SKM-1 (cell line): ENCODE measurements around the gene FAM193A.
A peak's percentile ranks its signal among the peaks of the same experiment; 100 is the strongest.

Source experiments
- DNase-seq: peaks from one replicate; lab custom pipeline; 2025; ENCODE audit not compliant: unreplicated experiment; lab: John Stamatoyannopoulos, UW

FAM193A gene, protein sequence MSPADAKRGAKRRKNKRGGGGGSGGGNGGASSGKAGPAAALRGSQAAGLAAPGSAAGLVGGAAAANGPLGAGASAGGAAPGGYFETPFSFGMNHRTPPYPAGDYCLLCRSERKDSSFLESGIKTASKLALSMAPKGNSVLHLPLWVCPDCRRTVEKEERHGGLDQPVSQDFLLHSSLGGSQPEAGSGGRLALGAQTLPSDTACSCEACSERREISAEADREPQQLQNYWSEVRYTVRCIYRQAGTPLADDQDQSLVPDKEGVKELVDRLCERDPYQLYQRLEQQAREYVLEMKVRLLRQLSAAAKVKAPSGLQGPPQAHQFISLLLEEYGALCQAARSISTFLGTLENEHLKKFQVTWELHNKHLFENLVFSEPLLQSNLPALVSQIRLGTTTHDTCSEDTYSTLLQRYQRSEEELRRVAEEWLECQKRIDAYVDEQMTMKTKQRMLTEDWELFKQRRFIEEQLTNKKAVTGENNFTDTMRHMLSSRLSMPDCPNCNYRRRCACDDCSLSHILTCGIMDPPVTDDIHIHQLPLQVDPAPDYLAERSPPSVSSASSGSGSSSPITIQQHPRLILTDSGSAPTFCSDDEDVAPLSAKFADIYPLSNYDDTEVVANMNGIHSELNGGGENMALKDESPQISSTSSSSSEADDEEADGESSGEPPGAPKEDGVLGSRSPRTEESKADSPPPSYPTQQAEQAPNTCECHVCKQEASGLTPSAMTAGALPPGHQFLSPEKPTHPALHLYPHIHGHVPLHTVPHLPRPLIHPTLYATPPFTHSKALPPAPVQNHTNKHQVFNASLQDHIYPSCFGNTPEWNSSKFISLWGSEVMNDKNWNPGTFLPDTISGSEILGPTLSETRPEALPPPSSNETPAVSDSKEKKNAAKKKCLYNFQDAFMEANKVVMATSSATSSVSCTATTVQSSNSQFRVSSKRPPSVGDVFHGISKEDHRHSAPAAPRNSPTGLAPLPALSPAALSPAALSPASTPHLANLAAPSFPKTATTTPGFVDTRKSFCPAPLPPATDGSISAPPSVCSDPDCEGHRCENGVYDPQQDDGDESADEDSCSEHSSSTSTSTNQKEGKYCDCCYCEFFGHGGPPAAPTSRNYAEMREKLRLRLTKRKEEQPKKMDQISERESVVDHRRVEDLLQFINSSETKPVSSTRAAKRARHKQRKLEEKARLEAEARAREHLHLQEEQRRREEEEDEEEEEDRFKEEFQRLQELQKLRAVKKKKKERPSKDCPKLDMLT (N-terminal part only)

DNA sequence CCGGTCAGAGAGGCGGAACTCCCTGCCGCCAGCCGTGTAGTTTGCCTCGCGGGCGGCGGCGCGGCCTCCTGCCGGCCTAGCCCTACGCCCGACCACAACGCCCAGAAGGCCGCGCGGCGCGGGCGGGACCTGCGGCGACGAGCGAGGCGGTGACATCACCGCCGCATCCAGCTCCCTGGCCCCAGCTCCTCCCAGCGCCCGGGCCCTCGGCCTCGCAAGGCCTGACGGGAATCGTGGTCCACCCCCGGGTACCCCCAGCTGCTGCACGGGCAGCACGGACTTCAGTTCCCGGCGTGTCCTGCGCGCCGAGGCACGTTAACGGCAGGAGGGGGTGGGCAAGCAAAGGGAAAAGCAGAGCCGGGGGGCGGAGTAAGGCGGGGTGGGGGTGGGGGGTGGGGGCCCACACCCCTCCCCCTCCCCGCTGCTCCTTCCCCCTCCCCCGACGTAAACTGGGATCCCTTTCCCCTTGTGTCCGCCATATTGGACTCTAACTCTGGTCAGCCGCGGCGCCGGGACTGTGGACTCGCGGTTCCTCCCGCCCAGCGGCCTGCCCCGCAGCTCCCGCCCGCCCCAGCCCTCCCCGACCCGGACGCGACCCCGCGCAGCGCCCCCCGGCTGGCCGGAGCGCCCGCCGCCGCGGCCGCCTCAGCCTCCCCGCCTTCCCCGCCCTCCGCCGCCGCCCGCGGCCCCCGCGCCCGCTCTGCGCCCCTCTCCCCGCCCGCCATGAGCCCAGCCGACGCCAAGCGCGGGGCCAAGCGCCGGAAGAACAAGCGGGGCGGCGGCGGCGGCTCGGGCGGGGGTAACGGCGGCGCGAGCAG lies at the start of gene FAM193A:
TSS of gene FAM193A (plus strand) at position 455 of the 818 bp plus-strand sequence. CDS start at position 724, 269 bp downstream.
- DNase-seq, result peak; percentile 99

DNA sequence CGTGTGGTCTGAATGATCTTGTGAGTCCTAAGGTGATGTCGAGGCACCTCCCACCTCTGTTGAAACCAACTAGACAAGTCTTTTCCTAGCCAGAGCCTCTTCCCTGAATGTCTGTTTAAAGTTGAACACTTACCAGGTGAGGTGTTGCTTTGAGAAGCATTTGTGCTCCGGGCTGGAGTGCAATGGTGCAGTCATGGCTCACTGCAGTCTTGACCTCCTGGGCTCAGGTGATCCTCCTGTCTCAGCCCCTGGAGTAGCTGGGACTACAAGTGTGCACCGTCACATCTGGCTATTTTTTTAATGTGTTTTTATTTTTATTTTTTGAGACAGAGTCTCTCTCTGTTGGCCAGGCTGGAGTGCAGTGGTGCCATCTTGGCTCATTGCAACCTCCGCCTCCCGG lies 49.5 kb upstream of the FAM193A start:
- DNase-seq, result no peak

DNA sequence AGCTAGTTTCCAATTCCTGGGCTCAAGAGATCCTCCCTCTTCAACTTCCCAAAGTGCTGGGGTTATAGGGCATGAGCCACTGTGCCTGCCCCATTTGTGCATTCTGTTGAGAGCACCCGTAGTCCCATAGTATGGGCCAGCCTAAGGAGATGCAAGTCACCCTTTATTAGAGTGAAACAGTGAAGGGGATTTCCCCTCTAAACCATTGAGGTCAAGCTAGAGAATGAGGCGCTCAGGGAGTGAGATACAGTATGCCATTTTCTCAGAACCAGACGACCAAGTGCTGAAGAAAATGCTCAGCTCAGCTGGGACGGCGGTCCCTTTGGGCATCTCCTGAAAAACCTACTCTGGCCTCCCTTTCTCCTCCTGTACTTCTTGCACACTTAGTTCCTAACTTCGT lies 48.8 kb upstream of the FAM193A start:
- no peak for DNase-seq

DNA sequence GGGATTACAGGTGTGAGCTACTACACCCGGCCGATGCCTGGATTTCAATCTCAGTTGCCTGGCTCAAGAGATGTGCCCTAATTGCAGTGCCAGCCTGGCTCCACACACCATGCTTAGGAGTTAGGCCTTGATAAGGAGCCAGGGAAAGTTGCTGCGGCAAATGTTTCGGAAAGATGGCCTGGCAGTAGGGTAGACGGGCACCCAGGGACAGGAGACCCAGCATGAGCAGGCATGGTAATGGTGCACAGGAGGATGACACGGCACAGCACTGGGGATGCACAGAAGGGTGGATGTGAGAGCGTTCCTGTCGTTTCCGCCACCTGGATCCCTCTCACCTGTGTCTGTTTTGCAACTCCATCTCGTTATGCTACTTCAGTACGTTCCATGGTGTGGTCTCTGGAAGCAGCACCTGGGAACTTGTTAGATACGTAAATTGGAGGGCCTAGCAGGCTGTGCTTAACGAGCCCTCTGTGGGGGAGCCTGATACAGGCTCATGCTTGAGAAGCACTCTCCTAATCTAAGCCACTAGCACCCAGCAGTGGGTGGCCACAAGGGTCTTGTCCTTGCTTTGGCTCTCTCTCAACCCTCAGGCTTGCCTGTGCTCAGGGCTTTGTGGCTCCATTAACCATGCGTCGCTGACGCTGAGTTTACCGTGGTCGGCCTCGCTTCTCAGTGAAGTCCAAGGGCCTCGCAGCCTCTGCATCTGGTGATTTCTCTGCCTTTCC lies 47.2 kb upstream of the FAM193A start:
- no peak for DNase-seq

DNA sequence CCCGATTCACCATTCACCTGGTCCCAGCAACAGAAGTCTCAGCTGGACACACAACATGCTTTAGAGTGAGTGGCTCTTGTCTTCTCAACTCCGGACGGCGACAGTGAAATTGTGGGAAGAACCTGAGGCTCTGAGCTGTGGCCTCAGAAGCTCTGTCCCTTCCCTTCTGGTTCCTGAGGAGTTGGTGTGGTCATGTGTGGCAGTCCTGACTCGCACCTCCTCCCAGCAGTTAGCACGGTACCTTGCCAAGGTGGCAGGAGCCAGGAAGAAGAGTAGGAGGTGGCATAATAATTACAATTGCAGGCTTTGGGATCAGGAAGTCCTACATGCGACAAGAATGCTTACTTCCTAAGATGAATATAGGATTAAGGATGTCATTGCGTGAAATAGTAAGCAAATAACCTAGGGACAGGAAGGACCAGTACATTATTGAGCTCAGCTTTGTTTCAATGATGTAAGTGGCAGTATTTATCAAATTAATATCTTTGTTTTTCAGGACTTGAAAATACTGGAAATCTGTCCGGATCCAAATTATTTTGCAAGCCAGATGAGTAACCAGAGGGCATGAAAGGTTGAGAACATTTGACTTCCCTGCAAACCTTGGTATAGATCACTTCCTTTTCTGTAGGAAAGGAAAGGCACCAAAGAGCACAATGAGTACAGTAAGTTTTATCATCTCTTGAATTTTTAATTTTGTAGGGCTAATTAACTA lies 46.5 kb upstream of the FAM193A start:
- DNase-seq, result no peak

DNA sequence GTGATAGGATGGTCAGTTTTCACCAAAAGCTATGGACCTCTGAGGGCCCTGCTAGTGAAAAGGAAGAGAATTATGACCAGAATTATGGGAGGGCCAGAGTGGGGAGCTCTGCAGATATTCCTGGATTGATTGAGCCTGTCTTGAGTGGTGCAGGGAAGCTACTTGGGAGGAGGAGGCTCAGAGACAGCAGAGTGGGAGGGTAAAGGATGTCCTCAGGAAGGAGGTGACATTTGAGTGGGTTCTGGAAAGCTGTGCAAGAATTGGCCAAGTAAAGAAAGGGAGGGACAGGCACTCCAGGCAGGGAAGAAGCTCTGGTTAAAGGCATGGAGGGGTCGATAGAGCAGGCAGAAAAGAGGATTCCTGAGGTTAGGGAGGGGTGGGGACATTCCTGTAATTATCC lies 43.5 kb upstream of the FAM193A start:
- DNase-seq, result no peak

DNA sequence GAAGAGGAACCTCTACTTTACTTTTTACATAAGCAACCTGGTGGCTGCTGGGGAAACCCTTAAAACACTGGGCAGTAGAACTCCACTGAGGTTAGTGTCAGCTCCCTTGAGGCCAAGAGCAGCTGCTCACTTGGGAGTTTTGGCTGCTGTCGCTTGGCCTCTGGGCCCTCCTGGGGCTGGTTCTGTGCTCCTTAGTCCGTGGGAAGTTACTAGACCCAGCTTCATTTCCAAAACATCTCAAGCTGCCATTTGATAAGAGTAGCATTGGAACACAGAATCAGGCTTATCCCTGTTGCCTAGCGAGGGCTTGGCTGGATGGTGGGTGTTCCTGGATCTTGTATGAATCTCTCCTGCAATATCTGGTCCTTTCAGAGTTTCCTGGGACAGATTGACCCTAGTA lies 41.5 kb upstream of the FAM193A start:
- DNase-seq, result no peak

DNA sequence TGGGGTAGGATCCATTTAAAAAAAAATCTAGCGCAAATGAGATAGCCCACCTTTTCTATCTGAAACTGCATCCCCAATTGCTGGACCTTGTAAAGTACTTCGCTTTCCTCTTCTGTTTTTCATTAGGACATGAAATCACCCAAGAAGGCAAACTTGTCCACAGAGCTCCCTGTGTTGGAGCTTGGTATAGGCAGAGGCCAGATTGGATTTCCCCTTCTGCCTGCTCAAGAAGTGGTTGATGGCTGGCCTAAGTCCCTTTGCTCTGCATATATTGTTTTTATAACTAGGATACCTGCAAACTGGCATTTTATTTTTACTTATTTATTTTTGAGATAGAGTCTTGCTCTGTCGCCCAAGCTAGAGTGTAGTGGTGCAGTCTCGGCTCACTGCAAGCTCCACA lies 39.1 kb upstream of the FAM193A start:
- DNase-seq, result no peak

DNA sequence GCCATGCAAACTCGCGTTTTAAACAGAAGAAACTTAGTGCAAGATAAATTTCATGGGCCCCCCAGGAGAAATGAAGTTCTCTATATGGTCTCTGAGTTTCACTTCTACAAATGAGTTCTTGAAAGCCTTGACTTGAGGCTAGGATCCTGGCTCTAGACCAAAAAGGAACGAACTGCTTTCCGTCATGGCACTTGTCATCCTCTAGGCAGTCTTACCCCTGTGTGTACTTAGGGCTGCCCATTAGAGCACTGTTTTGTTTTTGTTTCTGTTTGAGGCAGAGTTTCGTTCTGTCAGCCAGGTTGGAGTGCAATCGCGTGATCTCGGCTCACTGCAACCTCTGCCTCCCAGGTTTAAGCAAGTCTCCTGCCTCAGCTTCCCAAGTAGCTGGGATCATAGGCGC lies 38.5 kb upstream of the FAM193A start:
- no peak for DNase-seq

DNA sequence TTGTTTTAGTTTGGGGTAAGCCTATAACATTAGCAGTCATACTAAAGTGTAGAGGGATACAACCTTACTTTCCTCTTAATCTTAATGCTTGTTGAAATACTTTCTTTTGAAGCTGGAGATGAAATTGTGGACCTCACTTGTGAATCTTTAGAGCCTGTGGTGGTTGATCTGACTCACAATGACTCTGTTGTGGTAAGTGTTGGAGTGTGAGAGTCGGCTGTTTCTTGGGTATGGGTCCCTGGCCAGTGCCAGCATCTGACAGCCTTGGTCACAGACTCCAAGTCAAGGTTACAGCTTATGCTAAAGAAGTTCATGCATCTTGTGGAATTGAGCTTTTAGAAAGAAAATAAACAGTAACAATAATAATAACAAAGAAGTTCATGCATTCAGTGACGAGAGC lies 35.9 kb upstream of the FAM193A start:
- DNase-seq, result no peak

DNA sequence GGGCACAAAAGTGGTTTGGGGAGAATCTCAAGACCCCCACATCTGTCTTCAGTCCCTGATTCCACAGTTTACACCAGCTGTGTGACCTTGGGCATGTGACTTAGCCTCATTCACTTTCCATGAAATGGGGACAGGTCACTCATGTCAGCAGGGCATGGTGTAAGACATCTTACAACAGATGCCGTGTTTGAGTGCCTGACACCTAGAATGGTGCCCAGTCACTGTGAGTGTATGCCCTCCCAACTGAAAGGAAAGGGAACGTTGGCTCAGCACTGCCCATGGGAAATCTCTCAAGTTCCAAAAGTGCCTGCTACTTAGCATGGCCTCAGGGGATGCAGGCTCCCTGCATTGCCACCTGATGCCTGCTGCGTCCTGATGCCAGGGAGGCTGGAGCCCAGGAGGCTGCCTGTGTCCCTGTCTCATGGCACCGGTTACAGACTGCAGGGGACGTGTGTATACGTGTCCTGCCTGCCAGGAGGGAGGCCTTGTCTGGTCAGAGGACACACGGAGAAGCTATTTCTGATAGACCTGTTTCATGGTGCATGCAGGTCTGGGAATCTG lies 35.3 kb upstream of the FAM193A start:
- DNase-seq, result no peak

DNA sequence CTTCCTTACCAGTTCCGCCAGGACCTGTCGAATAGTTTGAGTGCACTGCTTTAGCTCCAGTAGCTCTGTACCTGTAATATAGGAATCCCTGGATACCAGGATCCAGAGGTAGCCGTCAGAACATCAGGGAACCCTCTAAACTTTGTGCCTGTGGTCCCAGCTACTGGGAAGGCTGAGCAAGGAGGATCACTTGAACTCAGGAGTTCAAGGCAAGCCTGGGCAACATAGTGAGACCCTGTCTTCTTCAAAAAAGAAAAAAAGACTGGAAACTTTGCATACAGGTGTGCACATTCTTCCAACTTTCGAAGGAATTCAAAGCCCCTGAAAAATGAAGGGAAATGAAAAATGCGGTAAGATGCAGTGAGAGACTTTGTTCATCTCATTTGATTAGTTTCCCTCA lies 32.6 kb upstream of the FAM193A start:
- DNase-seq, result no peak

DNA sequence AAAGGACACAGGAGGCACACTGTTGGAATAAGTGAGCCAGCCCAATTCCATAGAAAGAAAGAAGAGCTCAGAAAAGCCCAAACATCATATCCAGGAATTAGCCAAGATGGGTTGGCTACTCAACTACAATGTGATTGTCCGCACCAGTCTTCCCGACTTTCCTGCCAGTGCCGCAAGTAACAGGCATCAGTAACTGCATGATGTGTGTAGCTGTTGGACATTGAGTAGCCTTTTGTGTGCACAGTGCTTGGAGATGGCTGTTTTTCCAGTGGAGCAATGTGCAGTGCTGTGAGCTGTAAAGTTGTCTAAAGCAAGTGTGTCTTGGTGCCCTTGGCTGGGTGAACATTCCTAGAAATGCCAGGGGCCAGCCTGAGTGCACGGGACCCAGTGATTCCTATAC lies 29.2 kb upstream of the FAM193A start:
- no peak for DNase-seq

DNA sequence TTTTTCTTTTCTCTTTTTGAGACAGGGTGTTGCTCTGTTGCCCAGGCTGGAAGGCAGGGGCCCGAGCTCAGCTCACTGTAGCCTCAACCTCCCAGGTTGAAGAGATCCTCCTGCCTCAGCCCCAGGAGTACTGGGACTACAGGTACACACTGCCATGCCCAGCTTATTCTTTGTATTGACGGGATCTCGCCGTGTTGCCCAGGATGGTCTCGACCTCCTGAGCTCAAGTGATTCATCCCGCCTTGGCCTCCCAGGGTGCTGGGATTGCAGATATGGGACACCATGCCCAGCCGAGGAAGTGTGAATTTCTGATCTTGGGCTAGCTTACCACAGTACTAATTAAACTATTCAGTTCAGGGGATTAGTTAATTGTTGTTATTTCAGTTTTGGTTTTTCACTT lies 28.6 kb upstream of the FAM193A start:
- DNase-seq, result no peak

DNA sequence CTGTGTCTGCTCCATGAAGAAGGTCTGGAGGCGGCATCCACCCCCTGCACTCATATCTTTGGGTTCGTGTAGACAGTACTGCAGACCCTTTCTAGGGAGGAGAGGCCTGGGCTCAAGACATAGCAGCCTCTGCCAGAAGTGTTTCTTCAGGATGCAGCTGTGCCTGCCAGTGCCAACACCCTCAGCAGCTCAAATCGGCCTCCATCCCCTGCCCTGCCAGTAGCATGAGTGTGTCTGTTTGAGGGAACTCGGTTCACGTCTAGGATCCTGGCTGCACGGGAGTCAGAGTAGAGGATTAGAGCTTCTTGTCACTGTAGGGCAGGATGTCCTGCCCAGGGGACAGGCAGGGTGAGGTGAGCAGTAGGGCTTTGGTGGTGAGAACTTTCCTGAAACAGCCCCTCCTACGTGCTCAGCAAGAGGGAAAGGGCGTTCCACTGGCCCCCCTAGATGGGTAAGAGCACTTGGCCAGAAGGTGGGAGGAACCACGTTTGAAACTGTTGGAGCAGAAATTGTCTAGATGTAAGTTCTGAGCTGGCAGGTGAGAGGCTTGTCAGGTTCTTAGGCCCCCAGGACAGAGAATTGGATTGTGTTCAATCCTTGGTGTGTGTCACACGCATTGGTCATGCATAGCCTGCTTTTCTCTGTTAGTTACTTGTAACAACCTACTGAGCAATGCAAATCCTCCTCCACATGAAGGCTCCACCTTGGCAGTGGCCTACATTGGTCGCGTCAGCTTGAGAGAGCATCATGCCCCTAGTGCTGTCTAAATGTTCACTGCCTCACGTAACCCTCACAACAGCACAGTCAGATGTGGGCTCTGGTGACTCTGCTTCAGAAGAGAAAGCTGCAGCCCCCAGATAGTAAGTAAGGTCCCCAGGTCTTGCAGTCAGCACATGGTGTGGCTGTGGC lies 25.8 kb upstream of the FAM193A start:
- no peak for DNase-seq

DNA sequence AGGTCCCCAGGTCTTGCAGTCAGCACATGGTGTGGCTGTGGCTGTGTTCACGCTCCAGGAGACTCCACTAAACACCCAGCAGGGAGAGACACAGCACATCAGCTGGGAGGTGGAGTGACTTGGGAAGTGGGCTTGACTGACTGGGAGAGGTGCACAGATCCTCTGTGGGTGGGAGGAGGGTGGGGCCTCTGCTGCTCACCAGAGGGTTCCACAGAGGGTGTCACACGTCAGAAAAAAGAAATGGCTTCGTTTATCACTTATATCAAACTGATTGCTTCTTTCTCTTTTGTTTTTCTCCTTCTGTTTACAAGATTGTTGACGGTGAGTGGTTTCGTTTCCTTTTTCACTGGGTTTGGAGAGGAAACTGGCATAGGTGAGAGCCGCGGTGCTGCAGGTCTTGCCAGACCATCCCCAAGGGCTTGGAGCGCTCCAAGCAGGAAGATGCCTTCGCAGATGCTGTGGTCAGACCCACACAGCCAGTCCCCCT lies 24.8 kb upstream of the FAM193A start:
- no peak for DNase-seq

DNA sequence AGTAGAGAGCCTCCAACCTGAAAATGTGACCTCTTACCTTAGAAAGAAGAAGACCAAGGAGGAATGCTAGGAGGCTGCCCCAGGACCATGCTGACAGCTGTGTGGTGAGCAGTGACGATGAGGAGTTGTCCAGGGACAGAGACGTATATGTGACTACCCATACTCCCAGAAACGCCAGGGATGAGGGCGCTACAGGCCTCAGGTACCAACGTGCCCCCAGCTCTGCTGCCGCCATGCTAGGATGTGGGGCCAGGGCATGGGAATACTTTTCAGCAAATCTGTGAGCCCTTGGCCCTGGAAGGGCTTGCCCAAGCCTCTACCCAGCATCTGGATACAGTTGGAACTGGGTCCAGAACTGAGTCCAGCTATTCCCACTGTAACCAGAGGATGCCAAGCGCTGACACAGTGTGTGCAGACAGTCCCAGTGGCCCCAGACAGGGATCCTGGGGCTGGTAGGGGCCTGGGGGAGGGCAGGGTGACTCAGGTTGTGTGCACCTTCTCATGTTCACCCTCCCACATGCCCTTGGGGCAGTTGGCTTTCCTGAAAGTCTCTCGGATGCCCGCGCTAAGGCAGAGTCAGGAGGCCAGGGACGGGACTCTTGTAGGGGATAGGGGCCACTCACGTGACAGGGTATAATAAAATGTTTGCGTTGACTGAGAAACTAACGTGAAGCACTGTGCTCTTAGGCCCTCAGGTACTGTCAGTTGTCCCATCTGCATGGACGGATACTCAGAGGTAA lies 23.9 kb upstream of the FAM193A start:
- no peak for DNase-seq
